K562 (cell line): ENCODE data around the gene MED15. TPM values are rescaled to one million over a fixed set of nuclear protein-coding genes. Genes with fewer than 3 reads are reported as not detected.

Source experiments
- ATAC-seq: fragments of 200-7000 bp; cut with Tn5 transposase; 3 replicates; pipeline ENCODE4 v1.9.1; 2020; ENCODE audit warnings: moderate library complexity
- BruUV-seq: library from RNA; stranded (reverse); fragments of 400-500 nt; replicated peaks from 2 replicates; lab custom pipeline; 2021; lab: Mats Ljungman, UMichigan
- CTCF ChIA-PET: fragments of 300-600 bp; formaldehyde crosslinking; extraction: SDS; loops from one replicate; lab custom pipeline; 2021; ENCODE audit warnings: low intra/inter-chr PET ratio; lab: Yijun Ruan, JAX
- POLR2A ChIA-PET: fragments of 300-600, 350-650 bp; sonication (Branson Sonifier 250); formaldehyde crosslinking; extraction: SDS; loops from one replicate; lab custom pipeline; 2021; ENCODE audit warnings: antibody characterized with exemption, inconsistent platforms; lab: Yijun Ruan, JAX
- DNase-seq, 4 experiments: peaks; one replicate each; pipeline versions ENCODE4 v3.0.0 to v3.0.0-alpha.2; 2011 to 2018; ENCODE audit warnings: low spot score in 3 of 4, mixed read lengths in 3 of 4; ENCODE audit errors: extremely low read depth in 1 of 4
- FAIRE-seq: peaks from 2 replicates; lab custom pipeline; 2011; peaks lifted over from hg19 to GRCh38; lab: Jason Lieb, UNC
- H2AFZ ChIP-seq: 2 replicates; pipeline ENCODE4 v1.6.0; 2011; ENCODE audit warnings: low read depth, low read length, control low read depth, inconsistent platforms
- H3K27ac ChIP-seq: fragments of 200-600 bp; 3 replicates; pipeline ENCODE4 v1.8.0; 2011; ENCODE audit warnings: low read depth, mild to moderate bottlenecking, control low read depth, inconsistent platforms, low read length, moderate library complexity, mixed read lengths; ENCODE audit errors: extremely low read depth
- H3K27me3 ChIP-seq, 2 experiments: fragments of 300-600 bp in 1 of 2; 2 replicates in 1 of 2; 3 replicates in 1 of 2; pipeline versions ENCODE4 v1.6.0 to v1.8.0; 2011; ENCODE audit warnings: inconsistent platforms in 2 of 2, low read length in 2 of 2, mild to moderate bottlenecking in 1 of 2, mixed read lengths in 1 of 2, moderate library complexity in 1 of 2; ENCODE audit not compliant: control insufficient read depth in 2 of 2, insufficient read depth in 2 of 2
- H3K36me3 ChIP-seq: fragments of 300-600 bp; 3 replicates; pipeline ENCODE4 v1.8.0; 2011; ENCODE audit warnings: mild to moderate bottlenecking, low read length, inconsistent platforms; ENCODE audit not compliant: control insufficient read depth, insufficient read depth
- H3K4me1 ChIP-seq, 2 experiments: fragments of 200-600 bp in 1 of 2; replicated peaks in 1 of 2; 2 replicates in 1 of 2; 3 replicates in 1 of 2; pipeline versions ENCODE4 v1.5.1 to v1.8.0; 2011; ENCODE audit warnings: inconsistent platforms in 2 of 2, low read length in 2 of 2, mild to moderate bottlenecking in 1 of 2, mixed read lengths in 1 of 2, moderate library complexity in 1 of 2; ENCODE audit not compliant: control insufficient read depth in 2 of 2, insufficient read depth in 2 of 2
- H3K4me2 ChIP-seq: 2 replicates; pipeline ENCODE4 v1.6.1; 2011; ENCODE audit warnings: low read length, control low read depth, inconsistent platforms, mixed read lengths; ENCODE audit not compliant: insufficient read depth
- H3K4me3 ChIP-seq: fragments of 200-600 bp; sonication (generic), shearing (Covaris generic); 2 replicates; pipeline ENCODE4 v1.5.1; 2016; ENCODE audit warnings: control low read depth, inconsistent platforms
- H3K79me2 ChIP-seq: fragments of 200-600 bp; 3 replicates; pipeline ENCODE4 v1.8.0; 2011; ENCODE audit warnings: low read length, inconsistent platforms; ENCODE audit not compliant: control insufficient read depth, insufficient read depth
- H3K9ac ChIP-seq, 2 experiments: 2 replicates each; pipeline versions ENCODE4 v1.6.0 to v1.6.1; 2011; ENCODE audit warnings: low read depth in 2 of 2, low read length in 2 of 2, control low read depth in 1 of 2, inconsistent platforms in 1 of 2, mild to moderate bottlenecking in 1 of 2, mixed read lengths in 1 of 2; ENCODE audit not compliant: insufficient read depth in 1 of 2
- H3K9me1 ChIP-seq: one replicate; pipeline ENCODE4 v1.6.0; 2011; ENCODE audit warnings: inconsistent platforms, mild to moderate bottlenecking, low read length, moderate library complexity; ENCODE audit not compliant: control insufficient read depth, insufficient read depth
- H3K9me3 ChIP-seq: replicated peaks from 2 replicates; pipeline ENCODE4 v1.5.1; 2011; ENCODE audit warnings: low read depth, low read length, inconsistent platforms; ENCODE audit not compliant: control insufficient read depth, insufficient read depth
- H4K20me1 ChIP-seq: replicated peaks from 2 replicates; pipeline ENCODE4 v1.6.1; 2011; ENCODE audit warnings: low read length, inconsistent platforms, mixed read lengths; ENCODE audit not compliant: control insufficient read depth, insufficient read depth
- ARID1B ChIP-seq: fragments of 450-650 bp; IDR thresholded peaks from 2 replicates; pipeline ENCODE4 v1.6.1; 2016; ENCODE audit warnings: antibody characterized with exemption, mild to moderate bottlenecking, inconsistent platforms
- CEBPB ChIP-seq: fragments of 450-650 bp; IDR thresholded peaks from 2 replicates; pipeline ENCODE4 v1.6.1; 2016; ENCODE audit warnings: missing genetic modification characterization, missing compliant biosample characterization
- ELF2 ChIP-seq: fragments of 250-450 bp; sonication (Bioruptor Pico); IDR thresholded peaks from 2 replicates; pipeline ENCODE4 v1.5.0; 2021; ENCODE audit warnings: mild to moderate bottlenecking
- FOXA3 ChIP-seq, 2 experiments: fragments of 450-650 bp in 1 of 2; sonication (generic) in 1 of 2; formaldehyde crosslinking; IDR thresholded peaks in 1 of 2; conservative IDR thresholded peaks in 1 of 2; 2 replicates each; pipeline versions ENCODE4 v1.4.0 to v1.8.0; 2020 to 2022; ENCODE audit warnings: mild to moderate bottlenecking in 2 of 2, missing genetic modification reagents in 1 of 2
- LARP7 ChIP-seq: fragments of 450-650 bp; IDR thresholded peaks from 2 replicates; pipeline ENCODE4 v1.6.1; 2016
- PHF8 ChIP-seq: fragments of 200-600 bp; sonication (generic); IDR thresholded peaks from 2 replicates; pipeline ENCODE4 v1.6.1; 2012; ENCODE audit warnings: mixed run types, mild to moderate bottlenecking, inconsistent platforms, low read length, moderate library complexity, borderline replicate concordance
- POLR2G ChIP-seq: fragments of 200-400 bp; formaldehyde crosslinking; IDR thresholded peaks from 2 replicates; pipeline ENCODE4 v1.6.1; 2017; ENCODE audit warnings: low read depth, mild to moderate bottlenecking, antibody characterized with exemption, low read length, moderate library complexity
- STAG1 ChIP-seq: sonication (generic); formaldehyde crosslinking; IDR thresholded peaks from 2 replicates; pipeline ENCODE4 v1.5.0; 2020; ENCODE audit warnings: missing genetic modification reagents, borderline replicate concordance
- ZNF184 ChIP-seq: sonication (generic); formaldehyde crosslinking; IDR thresholded peaks from 2 replicates; pipeline ENCODE4 v1.5.0; 2020; ENCODE audit warnings: missing genetic modification reagents
- WGBS: fragments of 100-300 bp; shearing (Covaris generic); methylation state at CpG from one replicate; pipeline ENCODE4 v1.1.6; 2016; ENCODE audit warnings: low coverage, mixed read lengths; ENCODE audit not compliant: insufficient coverage; ENCODE audit errors: missing lambda C conversion rate; 5-methylcytosine and 5-hydroxymethylcytosine counted together
- in situ Hi-C: fragments of 300-500 bp; cut with MboI; formaldehyde crosslinking; loops from 4 replicates; pipeline ENCODE4 v1.15.0; 2018; ENCODE audit warnings: inconsistent platforms, mixed read lengths
- intact Hi-C: fragments of 100-400 bp; cut with micrococcal nuclease; formaldehyde crosslinking; loops from 2 replicates; pipeline ENCODE4 v1.14.2; 2022
- polyA plus RNA-seq, 8 experiments: library from polyadenylated mRNA; depleted of rRNA in 4 of 8; stranded (reverse) in 5 of 8; unstranded in 3 of 8; fragments of >200 nt; fragmentation: Nextera tagmentation in 2 of 8; fragmentation: Illumina TruSeq in 1 of 8; extraction: Ambion mirVana in 2 of 8; extraction: Trizol in 1 of 8; gene quantifications; 2 replicates each; pipeline versions ENCODE4 v1.2.1 to v1.2.3, GENCODE V29; 2011 to 2014; ENCODE audit warnings: inconsistent platforms in 1 of 8, missing spikeins in 1 of 8
- total RNA-seq, 7 experiments: library from RNA; depleted of rRNA in 6 of 7; stranded (reverse); fragments of >200 nt in 6 of 7; fragmentation: Illumina TruSeq in 2 of 7; extraction: Trizol in 2 of 7; gene quantifications; 2 replicates each; pipeline versions ENCODE4 v1.2.1 to v1.2.3, GENCODE V29; 2011 to 2021; ENCODE audit warnings: low replicate concordance in 1 of 7
- TF ChIP-seq, protein P1 (sequence below): sonication (generic); formaldehyde crosslinking; IDR thresholded peaks from 2 replicates; pipeline ENCODE4 v1.8.1; 2022; ENCODE audit warnings: missing genetic modification reagents
- TF ChIP-seq, protein P2 (sequence below): sonication (generic); formaldehyde crosslinking; IDR thresholded peaks from 2 replicates; pipeline ENCODE4 v1.9.0; 2022; ENCODE audit warnings: mild to moderate bottlenecking, missing genetic modification reagents
- TF ChIP-seq, protein P3 (sequence below): fragments of 450-650 bp; IDR thresholded peaks from 2 replicates; pipeline ENCODE4 v1.6.1; 2018; ENCODE audit not compliant: partially characterized antibody

The MED15 gene
- total and polyA plus RNA-seq, 9 of the 15 experiments (the other 6 are each of a cell fraction or from before 2014, with no cell fraction given): 4.0 to 271 (median 60.1) TPM

DNA sequence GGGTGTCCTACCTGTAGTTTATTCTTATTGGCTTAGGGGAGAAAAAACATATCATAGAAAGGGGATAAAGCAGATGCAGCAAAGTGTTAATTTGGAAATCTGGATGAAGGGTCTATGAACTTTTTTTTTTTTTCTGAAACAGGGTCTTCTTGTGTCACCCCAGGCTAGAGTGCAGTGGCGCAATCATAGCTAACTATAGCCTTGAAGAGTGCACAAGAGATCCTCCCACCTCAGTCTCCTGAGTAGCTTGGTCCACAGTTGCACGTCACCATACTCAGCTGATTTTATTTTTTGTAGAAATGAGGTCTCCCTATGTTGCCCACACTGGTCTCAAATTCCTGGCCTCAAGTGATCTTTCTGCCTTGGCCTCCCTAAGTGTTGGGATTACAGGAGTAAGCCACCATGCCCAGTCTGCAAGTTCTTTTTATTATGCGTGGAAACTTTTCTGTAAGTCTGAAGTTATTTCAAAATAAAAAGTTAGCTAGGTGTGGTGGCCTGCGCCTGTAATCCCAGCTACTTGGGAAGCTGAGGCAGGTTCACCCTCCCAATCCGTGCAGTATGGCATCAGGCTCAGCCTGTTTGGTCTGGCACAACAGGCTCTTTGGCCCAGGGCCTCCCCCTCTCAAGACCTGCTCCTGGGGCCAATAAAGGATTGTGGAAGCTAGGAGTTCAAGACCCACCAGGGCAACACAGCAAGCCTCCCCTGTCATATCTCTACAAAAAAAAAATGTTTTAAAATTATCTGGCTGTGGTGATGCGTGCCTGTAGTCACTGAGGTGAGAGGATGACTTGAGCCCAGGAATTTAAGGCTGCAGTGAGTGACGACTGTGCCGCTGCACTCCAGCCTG lies 111.9 kb downstream of the MED15 start:
- 0 out of 4 replicates have a peak overlapping the region, but pooled peaks of 1 of the 2 experiments have one; percentile 11 for H3K9ac ChIP-seq
- no peaks in the 10 kb centered on the region for H3K79me2 ChIP-seq
- no peak for ATAC-seq
- H3K36me3 ChIP-seq: no peaks in the 10 kb centered on the region
- no peak for DNase-seq
- ChIA-PET POLR2A (interaction anchor here (1.0 to 21.8 kb wide), 5 partner anchors 8 to 46 kb away, joined by 3 to 234 read pairs (median 8); no protein-coding TSS in a partner anchor), CTCF (no interaction called here)
- H3K27me3 ChIP-seq: peaks cover 42 to 64% of the 10 kb centered on the region in 2 experiments; a peak in 4 of 5 replicates
- H2AFZ ChIP-seq: no peak overlapping the region
- WGBS: 8% methylated on average over 8 of the region's 8 CpGs
- intact Hi-C loops: no loop called here
- no peak overlapping the region for H3K4me2 ChIP-seq
- H3K9me3 ChIP-seq: no peaks in the 10 kb centered on the region
- in situ Hi-C loops: loop anchor here (25.0 kb wide), 1 partner anchor 518 kb away; no protein-coding TSS in a partner anchor
- H3K9me1 ChIP-seq: no peaks in the 10 kb centered on the region
- no TSS peak for BruUV-seq
- H3K4me1 ChIP-seq: peaks cover 3 to 7% of the 10 kb centered on the region in 2 experiments; a peak in 3 of 5 replicates
- H3K4me3 ChIP-seq: no peak overlapping the region
- H3K27ac ChIP-seq: no peak overlapping the region
- peaks cover 36% of the 10 kb centered on the region for H4K20me1 ChIP-seq
- no peak for FAIRE-seq
- TF ChIP-seq, protein P1, sequence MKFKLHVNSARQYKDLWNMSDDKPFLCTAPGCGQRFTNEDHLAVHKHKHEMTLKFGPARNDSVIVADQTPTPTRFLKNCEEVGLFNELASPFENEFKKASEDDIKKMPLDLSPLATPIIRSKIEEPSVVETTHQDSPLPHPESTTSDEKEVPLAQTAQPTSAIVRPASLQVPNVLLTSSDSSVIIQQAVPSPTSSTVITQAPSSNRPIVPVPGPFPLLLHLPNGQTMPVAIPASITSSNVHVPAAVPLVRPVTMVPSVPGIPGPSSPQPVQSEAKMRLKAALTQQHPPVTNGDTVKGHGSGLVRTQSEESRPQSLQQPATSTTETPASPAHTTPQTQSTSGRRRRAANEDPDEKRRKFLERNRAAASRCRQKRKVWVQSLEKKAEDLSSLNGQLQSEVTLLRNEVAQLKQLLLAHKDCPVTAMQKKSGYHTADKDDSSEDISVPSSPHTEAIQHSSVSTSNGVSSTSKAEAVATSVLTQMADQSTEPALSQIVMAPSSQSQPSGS (CRISPR knock-in tag): peak; percentile 62; the same call in 1 of the 2 replicates
- TF ChIP-seq, protein P2, sequence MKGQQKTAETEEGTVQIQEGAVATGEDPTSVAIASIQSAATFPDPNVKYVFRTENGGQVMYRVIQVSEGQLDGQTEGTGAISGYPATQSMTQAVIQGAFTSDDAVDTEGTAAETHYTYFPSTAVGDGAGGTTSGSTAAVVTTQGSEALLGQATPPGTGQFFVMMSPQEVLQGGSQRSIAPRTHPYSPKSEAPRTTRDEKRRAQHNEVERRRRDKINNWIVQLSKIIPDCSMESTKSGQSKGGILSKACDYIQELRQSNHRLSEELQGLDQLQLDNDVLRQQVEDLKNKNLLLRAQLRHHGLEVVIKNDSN (CRISPR knock-in tag): peak; percentile 14; the same call in 1 of the 2 replicates
- TF ChIP-seq POLR2G: no peak
- no peak for TF ChIP-seq ARID1B
- no peak for TF ChIP-seq ELF2
- no peak for TF ChIP-seq PHF8
- TF ChIP-seq CEBPB (tag): peak; percentile 78
- TF ChIP-seq STAG1: 0 out of 2 replicates have a peak, but pooled peaks have one; percentile 30
- no peak for TF ChIP-seq ZNF184 (CRISPR knock-in tag)
- TF ChIP-seq LARP7: no peak
- peak in 1 of 2 experiments; percentile 58; a peak in 1 of 4 replicates for TF ChIP-seq FOXA3 (CRISPR knock-in tag; conservative IDR thresholded peaks at IDR 0.05 in 1 of 2, IDR thresholded peaks at IDR 0.05 in 1 of 2)
- TF ChIP-seq, protein P3, sequence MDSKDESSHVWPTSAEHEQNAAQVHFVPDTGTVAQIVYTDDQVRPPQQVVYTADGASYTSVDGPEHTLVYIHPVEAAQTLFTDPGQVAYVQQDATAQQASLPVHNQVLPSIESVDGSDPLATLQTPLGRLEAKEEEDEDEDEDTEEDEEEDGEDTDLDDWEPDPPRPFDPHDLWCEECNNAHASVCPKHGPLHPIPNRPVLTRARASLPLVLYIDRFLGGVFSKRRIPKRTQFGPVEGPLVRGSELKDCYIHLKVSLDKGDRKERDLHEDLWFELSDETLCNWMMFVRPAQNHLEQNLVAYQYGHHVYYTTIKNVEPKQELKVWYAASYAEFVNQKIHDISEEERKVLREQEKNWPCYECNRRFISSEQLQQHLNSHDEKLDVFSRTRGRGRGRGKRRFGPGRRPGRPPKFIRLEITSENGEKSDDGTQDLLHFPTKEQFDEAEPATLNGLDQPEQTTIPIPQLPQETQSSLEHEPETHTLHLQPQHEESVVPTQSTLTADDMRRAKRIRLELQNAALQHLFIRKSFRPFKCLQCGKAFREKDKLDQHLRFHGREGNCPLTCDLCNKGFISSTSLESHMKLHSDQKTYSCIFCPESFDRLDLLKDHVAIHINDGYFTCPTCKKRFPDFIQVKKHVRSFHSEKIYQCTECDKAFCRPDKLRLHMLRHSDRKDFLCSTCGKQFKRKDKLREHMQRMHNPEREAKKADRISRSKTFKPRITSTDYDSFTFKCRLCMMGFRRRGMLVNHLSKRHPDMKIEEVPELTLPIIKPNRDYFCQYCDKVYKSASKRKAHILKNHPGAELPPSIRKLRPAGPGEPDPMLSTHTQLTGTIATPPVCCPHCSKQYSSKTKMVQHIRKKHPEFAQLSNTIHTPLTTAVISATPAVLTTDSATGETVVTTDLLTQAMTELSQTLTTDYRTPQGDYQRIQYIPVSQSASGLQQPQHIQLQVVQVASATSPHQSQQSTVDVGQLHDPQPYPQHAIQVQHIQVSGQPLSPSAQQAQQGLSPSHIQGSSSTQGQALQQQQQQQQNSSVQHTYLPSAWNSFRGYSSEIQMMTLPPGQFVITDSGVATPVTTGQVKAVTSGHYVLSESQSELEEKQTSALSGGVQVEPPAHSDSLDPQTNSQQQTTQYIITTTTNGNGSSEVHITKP: peak; percentile 34
